Globus pallidus (tissue), 1 donor: ENCODE measurements around the gene DGKG.

Experiments
- DNase-seq: peaks from one replicate; pipeline ENCODE4 v3.0.0-alpha.2; 2015; ENCODE audit warnings: low spot score

DGKG gene

GRCh38 chr3:186138272-186138981, 223.6 kb downstream of the DGKG start:
- DNase-seq = peak; percentile 20

- no peak for DNase-seq
These were observed 224.9 kb downstream of the DGKG start for GRCh38 chr3:186137051-186137685.

GRCh38 chr3:186133980-186134379, 228.1 kb downstream of the DGKG start:
- DNase-seq = no peak

GRCh38 chr3:186132487-186132886, 229.5 kb downstream of the DGKG start:
- no peak for DNase-seq

GRCh38 chr3:186129206-186129605, 232.8 kb downstream of the DGKG start:
- no peak for DNase-seq

- DNase-seq = no peak
These were observed 233.9 kb downstream of the DGKG start for GRCh38 chr3:186128158-186128557.

- DNase-seq = no peak
These were observed 234.6 kb downstream of the DGKG start for GRCh38 chr3:186127463-186127862.

GRCh38 chr3:186125118-186125517, 236.9 kb downstream of the DGKG start:
- DNase-seq = no peak

- DNase-seq = no peak
These were observed 237.4 kb downstream of the DGKG start for GRCh38 chr3:186124592-186124991.

GRCh38 chr3:186123012-186123411, 239.0 kb downstream of the DGKG start:
- no peak for DNase-seq

GRCh38 chr3:186121968-186122367, 240.1 kb downstream of the DGKG start:
- no peak for DNase-seq

GRCh38 chr3:186121278-186121677, 240.8 kb downstream of the DGKG start:
- DNase-seq = no peak

GRCh38 chr3:186119499-186119898, 242.5 kb downstream of the DGKG start:
- DNase-seq = no peak

- DNase-seq = no peak
These were observed 243.3 kb downstream of the DGKG start for GRCh38 chr3:186118692-186119091.

GRCh38 chr3:186117521-186118134, 244.4 kb downstream of the DGKG start:
- DNase-seq = no peak

GRCh38 chr3:186115239-186115996, 246.6 kb downstream of the DGKG start:
- DNase-seq = no peak

GRCh38 chr3:186110975-186111974, 250.8 kb downstream of the DGKG start:
- no peak for DNase-seq

- DNase-seq = no peak
These were observed 251.9 kb downstream of the DGKG start for GRCh38 chr3:186109897-186110803.

- peak; percentile 100 for DNase-seq
These were observed 252.8 kb downstream of the DGKG start, which contains the start of gene ETV5 for GRCh38 chr3:186108941-186109865. TSS of gene ETV5 (minus strand) at chr3:186109089. CDS start at chr3:186105868, 3,221 bp downstream.
